ENCODE results near the gene AP1M1.
A peak's percentile ranks its signal among the peaks of the same experiment; 100 is the strongest.
"Not testable (repeated sequence)": the region's sequence is repeated elsewhere in the genome, so short reads cannot be mapped to it uniquely, and the experiment has no call there.

AP1M1 gene

GRCh38 chr19:16197622-16198369, at the start of gene AP1M1:
AP1M1 (plus strand) TSS chr19:16197911; CDS start chr19:16198027, 116 bp downstream.
- DNase-seq, result peak; percentile 96

DNA sequence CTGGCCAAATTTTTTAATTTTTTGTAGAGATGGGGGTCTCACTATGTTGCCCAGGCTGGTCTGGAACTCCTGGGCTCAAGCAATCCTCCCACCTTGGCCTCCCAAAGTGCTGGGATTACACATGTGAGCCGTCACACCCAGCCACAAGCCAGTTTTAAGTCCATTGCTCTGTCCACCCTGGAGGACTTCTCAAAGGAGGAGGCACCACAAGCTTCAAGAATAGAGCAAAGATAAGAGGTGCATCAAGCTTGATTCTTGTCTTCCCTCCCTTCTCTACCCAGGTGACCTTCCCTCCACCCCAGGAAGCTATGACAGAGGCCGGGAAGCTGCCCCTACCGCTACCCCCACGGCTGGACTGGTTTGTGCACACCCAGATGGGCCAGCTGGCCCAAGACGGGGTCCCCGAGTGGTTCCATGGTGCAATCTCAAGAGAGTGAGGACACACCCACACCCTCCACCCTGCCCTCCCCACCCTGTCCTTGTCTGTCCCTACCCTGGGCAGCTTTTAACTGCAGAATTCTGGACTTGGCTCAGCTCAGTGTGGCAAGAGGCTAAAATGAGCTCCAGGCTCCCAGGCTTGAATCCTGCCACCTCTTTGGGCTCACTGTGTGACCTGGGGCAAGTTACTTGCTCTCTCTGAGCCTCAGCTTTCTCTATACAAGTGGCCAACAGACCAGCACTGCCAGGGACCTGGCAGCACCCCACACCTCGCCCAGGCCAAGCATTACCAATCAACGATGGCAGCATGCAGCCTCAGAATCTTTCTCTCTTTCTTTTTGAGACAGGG, 49.1 kb upstream of the AP1M1 start:
- DNase-seq, result no peak

DNA sequence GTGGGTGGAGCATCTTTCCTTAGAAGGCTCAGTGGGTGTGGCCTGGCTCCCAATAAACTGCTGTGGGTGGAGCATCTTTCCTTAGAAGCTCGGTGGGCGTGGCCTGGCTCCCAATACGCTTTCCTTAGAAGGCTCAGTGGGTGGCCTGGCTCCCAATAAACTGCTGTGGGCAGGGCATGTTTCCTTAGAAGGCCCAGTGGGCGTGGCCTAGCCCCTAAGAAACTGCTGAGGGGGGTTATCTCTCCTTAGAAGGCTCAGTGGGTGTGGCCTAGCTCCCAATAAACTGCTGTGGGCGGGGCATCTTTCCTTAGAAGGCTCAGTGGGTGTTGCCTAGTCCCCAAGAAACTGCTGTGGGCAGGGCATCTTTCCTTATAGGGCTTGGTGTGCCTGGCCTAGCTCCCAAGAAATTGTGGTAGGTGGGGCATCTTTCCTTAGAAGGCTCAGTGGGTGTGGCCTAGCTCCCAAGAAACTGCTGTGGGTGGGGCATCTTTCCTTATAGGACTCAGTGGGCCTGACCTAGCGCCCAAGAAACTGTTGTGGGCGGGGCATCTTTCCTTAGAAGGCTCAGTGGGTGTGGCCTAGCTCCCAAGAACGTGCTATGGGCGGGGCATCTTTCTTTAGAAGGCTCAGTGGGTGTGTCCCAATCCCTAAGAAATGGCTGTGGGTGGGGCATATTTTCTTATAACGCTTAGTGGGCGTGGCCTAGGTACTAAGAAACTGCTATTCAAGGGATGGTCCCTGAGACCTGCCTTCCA, 44.0 kb upstream of the AP1M1 start:
- no peak for DNase-seq

- no peak for DNase-seq
Measured at GRCh38 chr19:16154557-16154956, 43.2 kb upstream of the AP1M1 start.

DNA sequence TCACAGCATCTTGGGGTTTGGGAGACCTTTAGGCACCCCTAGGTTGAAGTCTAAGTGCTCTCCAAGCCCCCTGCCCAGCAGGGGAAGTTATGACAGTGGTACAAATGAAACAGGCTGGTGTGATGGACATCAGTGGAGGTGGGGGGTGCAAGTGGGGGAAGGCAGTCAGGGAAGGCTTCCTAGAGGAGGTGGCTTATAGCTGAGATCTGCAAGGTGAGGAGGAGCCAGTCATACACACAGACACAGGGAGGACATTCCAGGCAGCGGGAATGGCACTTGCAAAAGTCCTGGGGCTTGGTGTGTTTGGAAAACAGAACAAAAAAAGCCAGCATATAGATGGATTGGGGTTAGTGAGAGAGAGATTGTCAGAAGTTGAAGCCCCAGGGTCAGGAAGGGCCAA, 42.6 kb upstream of the AP1M1 start:
- DNase-seq, result no peak

DNA sequence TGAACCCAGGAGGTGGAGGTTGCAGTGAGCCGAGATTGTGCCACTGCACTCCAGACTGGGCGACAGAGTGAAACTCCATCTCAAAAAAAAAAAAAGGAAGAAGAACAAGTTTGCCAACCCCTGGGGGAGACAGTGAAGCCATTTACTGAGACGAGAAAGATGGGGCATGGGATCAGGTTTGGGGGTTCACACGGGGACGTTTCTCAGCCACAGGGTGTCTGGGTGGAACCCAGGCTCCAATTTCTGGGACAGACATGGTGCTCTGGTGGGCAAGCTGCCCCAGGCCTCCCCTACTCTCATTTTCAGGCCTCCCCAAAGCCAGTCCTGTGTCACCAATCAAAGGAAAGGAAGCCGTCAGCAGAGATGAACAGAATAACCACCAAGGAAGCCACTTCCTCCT, 40.8 kb upstream of the AP1M1 start:
- DNase-seq, result no peak

DNA sequence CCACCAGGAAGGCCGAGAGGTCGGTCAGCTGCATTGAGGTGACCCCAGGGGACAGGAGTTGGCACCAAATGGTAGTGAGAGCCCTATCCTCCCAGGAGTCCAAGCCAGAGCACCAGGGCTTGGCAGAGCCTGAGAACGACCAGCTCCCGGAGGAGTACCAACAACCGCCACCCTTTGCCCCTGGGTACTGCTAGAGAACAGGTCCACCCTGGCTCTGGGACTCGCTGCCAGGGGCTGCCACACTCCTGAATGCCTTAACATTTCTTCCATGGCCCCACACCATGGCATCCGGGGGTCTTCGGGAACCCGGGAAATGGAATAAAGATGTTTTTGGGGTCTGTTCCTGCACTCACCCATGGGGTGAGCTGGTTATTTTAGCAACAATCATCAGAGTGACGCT, 40.1 kb upstream of the AP1M1 start:
- no peak for DNase-seq

DNA sequence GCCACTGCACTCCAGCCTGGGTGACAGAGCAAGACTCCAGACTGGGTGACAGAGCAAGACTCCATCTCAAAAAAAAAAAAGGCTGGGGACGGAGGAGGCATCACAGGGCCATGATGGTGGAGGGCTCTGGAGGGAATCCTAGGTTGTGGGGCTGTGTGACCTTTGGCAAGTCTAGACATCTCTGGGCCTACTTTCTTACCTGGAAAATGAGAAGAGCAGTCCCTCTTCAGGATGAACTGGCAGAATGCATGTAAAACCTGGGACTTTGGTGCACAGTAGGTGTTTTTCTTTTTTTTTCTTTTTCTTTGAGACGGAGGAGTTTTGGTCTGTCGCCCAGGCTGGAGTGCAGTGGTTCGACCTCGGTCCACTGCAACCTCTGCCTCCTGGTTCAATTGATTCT, 38.1 kb upstream of the AP1M1 start:
- DNase-seq, result no peak

DNA sequence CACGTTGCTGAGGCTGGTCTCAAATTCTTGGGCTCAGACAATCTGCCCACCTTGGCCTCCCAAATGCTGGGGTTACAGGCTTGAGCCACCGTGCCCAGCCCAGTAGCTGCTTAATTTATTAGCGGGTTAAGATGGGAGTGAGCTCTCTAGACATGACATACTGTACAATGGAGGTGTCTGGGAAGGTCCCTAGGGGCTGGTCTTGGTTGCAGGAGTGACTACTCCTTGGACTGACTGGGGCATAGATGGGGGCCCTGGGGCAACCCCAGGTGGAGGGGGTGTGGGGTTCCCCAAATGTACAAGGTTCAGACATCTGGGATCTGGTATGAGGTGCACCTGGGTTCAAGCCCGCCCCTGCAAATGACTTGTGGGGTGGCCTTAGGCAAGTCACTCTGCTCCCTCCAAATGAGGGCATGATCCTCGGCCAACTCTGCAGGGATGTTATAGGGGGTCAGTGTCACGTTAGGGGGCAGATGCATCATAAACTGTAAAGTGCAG, 37.2 kb upstream of the AP1M1 start:
- DNase-seq, result no peak

GRCh38 chr19:16160943-16161560, 36.7 kb upstream of the AP1M1 start:
- DNase-seq, result no peak

- no peak for DNase-seq
Measured at GRCh38 chr19:16161840-16162239, 35.9 kb upstream of the AP1M1 start.

DNA sequence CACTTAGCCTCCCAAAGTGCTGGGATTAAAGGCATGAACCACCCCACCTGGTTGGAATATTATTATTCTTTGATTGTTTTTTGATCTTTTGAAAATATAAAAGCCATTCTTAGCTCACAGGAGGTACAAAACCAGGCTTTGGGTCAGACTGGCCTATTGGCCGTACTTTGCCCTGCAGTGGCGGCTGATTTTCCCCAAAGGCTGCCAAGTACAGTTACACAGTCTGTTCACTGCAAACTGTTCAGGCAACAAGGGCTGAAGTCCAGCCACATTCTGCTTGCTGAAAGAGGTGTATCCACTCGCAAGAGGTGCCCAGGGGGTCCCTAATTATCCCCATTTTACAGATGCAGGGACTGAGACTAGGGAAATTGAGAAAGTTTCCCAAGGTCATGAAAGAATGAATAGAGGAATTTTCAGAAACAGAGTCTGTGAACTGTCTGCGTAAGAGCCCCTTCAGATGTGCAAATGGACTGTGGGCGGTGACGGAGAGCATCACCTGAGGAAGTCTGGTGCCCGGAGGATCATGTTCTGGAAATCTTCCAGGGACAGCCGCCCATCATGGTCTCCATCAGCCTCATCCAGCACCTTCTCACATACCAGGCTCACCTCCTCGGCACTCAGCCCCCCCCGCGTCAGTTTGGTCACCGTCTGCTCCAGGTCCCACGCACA, 33.4 kb upstream of the AP1M1 start:
- no peak for DNase-seq

DNA sequence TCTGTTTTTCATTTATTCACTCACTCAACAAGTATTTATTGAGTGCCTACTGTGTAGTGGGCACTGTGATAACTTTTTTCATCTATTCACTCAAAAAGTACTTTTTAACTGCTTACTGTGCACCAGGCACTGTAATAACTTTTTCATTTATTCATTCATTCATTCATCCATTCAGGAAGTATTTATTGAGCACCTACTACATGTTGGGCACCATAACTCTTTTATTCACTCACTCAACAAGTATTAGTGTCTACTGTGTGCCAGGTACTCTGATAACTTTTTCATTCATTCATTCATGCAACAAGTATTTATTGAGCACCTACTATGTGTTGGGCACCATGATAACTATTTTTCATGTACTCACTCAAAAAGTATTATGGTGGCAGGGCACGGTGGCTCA, 31.3 kb upstream of the AP1M1 start:
- no peak for DNase-seq

- no peak for DNase-seq
Measured at GRCh38 chr19:16167055-16167454, 30.7 kb upstream of the AP1M1 start.

GRCh38 chr19:16168465-16169081, 29.1 kb upstream of the AP1M1 start:
- DNase-seq, result no peak

GRCh38 chr19:16170134-16170533, 27.6 kb upstream of the AP1M1 start:
- no peak for DNase-seq

- no peak for DNase-seq
Measured at GRCh38 chr19:16175954-16176353, 21.8 kb upstream of the AP1M1 start.

- DNase-seq, result not testable (repeated sequence)
Measured at GRCh38 chr19:16178866-16179265, 18.8 kb upstream of the AP1M1 start.

DNA sequence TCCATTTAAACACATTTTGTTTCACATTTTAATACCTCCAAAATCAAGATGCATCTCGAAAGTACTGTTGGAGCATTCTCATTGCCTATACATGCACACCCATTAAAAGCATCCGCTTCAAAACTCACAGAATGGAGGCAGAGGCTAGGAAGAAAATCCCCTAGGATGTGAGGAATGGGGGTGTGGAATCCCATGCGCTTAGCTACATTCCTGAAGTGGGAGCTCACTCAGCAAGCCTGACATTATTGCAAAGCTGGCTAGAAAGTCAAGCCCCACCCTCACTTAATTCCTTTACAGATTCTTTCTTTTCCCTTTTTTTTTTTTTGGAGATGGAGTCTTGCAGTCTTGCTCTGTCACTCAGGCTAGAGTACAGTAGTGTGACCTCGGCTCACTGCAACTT, 17.1 kb upstream of the AP1M1 start:
- DNase-seq, result no peak

DNA sequence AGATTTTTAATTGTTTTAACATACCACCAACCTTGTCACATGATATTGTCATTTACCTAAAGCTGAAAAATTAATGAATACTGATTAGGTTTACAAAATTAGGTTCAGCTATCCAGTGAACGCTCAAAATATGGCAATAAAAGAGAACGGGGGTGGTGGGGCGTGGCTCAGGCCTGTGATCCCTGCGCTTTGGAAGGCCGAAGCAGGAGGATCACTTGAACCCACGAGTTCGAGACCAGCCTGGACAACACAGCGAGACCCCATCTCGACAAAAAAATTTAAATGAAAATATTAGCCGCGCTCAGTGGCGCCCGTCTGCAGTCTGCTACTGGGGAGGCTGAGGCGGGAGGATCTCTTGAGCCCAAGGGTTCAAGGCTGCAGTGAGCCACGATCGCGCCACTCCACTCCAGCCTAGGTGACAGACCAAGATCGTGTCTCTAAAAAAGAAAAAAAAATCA, 13.0 kb upstream of the AP1M1 start:
- DNase-seq, result no peak

DNA sequence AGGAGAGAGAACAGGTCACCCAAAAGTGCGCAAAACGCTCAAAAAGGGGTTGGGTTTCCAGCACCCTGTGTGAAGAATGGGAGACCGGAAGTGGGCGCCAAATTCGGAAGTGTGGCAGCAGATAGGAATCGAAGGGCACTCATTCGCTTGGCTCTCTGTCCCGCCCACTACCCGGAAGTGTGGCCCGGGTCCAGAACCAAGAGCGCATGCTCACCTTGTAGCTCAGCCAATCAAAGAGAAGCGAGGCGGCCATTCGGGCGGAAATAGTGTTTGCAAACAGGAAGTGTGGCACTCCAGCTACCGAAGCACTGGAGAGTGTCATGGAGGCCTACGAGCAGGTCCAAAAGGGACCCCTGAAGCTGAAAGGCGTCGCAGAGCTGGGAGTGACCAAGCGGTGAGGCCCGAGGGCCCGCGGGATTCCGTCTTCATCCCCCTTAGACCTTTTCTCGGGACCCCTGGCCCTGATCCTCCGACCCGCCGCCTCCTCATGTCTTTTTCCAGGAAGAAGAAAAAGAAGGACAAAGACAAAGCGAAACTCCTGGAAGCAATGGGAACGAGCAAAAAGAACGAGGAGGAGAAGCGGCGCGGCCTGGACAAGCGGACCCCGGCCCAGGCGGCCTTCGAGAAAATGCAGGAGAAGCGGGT, 12.5 kb upstream of the AP1M1 start, which contains the start of gene FAM32A:
TSS of gene FAM32A (plus strand) at position 288 of the 645 bp plus-strand sequence. CDS start at position 321, 33 bp downstream.
- DNase-seq, result peak; percentile 98
